Epidermal melanocyte (primary cell): ENCODE results near the gene HEPHL1.

Source experiments
- DNase-seq: peaks from one replicate; pipeline ENCODE4 v3.0.0; 2011; ENCODE audit warnings: low spot score; ENCODE audit not compliant: insufficient read length

Gene HEPHL1

DNA sequence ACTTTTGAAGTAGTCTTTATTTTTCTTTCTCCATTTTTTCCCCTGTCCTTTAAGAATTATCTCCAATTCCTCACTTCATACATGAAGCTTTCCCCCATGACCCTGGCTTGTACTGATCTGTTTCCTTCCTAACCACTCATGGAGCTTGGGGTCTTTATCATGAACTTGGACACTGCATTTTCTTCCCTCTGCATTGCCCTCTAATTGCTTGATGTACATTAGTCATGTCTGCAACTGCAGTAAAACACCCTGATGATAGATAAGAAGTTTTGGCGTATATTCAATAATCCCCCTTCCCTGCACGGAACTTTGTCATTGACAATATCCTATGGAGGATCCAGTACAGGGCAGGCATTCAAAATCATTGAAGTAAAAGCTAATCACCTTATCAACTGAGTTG is 3.4 kb downstream of the HEPHL1 start:
- no peak for DNase-seq

DNA sequence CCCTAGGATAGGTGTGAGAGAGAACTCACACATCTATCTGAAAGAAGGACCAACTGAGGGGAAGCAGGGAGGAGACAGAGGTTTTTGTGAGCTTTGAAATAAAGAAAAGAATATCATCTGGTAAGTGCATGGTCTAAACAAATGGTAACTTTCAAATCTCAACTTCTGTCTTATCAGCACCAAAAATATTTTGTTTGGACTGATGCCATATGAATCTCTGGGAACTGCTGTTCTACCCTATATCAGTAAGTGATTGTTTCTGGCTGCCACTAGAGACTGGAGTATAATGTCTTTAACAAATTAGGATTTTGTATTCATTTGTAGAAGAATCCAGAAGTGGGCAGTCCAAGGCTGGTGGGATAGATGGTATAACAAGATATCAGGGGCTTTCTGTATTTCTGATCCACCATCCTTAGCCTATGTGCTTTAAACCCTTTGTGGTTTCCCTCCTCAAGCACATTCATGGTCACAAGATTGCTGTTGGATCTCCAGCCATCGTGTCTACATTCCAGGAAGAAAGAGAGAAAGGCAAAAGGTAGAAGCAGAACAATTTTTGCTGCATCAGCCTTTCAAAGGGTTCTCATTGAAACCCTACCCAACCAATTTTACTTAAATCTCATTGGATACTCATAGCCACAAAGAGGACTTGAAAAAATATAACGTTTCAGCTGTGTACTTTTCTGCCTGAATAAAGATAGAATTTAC is 4.7 kb downstream of the HEPHL1 start:
- no peak for DNase-seq

- no peak for DNase-seq
Observed at GRCh38 chr11:94027210-94027609, 6.1 kb downstream of the HEPHL1 start.

DNA sequence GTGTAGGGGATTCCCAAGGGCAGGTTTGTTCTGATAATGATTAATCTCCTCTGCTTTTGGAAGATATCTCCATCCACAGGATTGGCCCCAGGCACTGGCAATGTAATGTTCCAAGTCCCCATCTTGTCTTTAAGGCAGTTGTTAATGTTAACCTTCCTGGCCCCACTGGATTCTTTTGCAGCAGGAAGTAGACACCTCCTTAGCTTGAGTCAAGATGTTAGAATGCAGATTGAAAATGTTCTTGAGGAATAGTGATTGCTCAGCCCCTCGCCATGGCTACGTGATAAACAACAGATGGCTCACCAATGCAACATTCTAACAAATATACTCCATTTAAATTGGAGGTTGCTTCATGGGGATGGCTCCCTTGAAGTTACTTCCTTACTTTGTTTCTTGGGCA is 7.3 kb downstream of the HEPHL1 start:
- DNase-seq: no peak

DNA sequence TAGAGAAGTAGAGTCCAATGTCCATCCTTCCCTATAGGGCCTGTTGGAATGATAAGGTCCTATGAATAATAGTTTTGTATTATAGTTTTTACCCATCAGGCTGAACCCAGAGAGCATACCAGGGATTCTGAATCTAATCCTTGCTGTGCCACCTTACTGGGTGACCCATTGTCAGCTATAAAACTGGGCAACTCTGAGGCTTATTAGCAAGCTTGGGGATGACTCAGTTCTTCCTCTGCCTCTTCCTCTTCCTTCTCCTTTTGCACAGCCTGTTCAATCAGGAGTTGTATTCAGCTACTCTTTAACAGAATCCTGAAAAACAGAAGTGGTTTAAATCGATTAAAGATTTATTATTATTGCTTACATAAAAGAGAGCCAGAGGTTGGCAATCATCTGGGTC is 8.9 kb downstream of the HEPHL1 start:
- DNase-seq: no peak

- DNase-seq: no peak
Observed at GRCh38 chr11:94031625-94032024, 10.5 kb downstream of the HEPHL1 start.

DNA sequence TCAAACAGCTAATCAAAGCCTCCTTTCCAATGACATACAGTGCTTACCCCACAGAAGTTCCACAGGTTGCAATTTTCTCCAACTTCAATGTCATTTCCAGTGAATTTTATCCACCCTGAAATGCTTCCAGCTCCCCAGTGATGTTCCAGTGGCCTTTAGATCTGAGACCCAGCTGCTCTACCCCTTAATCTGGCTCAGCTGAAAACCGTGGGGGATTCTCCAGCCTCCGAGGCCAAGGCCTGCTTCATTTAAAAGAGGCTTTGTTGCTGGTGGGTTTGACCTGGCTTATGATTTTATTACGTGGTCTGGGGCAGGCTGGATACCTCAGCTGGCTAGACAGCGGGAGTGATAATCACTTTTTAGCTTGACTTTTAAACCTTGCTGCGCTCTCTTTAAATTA is 10.9 kb downstream of the HEPHL1 start:
- no peak for DNase-seq

DNA sequence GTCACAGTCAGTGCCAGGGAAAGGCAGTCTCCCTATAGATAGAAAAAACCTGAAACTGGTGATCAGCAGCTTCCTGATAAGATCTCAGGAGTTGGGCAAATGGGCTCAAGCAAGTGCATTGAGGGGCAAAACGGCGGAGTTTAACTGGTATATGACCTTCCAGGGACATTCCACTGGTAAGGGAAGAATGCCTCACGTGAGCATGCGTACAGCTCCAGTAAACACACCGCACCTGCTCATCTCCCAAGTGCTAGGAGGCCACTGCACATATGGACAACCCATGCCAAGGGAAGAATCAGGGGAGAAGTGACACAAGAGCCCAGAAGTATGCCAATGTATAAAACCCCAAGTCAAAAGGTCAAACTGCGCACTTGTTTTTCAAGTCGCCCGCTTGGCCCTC is 11.6 kb downstream of the HEPHL1 start:
- no peak for DNase-seq

DNA sequence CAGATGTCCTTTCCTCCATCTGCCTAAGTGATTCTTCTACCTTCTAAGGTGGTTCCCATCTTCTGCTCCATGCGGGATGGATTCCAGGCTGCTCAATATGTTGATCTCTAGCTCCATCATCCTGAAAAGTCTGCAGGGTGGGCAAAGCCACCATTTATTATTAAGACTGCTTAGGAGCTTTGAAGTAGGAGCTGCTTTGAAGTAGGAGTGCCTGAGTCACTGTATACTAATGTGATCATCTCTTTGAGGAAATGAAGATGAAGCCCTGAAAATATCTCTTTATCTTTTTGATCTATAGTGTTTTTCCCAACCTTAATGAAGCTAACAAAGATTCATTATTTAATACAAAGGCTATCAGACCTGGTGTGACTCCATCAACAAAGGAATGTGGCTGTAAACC is 13.1 kb downstream of the HEPHL1 start:
- no peak for DNase-seq

DNA sequence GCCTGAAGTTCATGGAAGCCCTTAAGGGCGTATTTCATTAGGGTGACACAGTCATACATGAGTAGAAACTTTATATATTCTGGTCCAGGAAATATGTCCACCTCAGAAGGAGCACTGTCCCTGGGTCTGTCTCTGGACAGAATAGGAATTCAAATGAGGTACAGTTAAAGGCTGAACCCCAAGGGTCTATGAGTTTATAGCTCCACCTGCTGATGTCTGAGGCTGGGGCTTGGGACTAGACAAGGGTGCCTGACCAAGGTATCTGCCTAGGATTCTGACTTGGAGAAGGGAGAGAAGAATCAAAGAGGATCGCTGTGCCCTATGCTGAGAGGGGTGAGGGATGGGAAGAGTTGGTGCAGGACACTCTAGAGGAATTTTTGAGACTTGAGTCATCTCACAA is 14.9 kb downstream of the HEPHL1 start:
- DNase-seq: no peak

GRCh38 chr11:94043241-94043640 is 22.1 kb downstream of the HEPHL1 start:
- no peak for DNase-seq

DNA sequence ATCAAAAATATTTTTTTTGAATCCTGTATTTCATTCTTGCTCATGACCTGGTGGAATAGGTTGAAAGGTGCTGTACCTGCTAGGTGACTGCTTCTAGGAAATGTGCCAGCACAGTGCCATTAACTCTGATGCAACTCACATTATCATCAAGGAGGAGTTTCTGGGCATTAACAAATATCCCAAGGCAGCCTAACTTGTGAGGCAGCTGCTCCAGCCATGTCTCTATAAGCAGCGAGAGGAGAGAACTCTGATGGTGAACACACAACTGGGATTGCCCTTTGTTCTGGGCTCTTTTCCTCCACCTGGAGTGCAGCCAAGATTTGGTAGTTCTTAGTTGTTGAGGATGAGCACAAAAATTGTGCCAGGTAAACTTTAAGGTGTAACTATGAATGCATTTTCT is 25.6 kb downstream of the HEPHL1 start:
- DNase-seq: no peak

DNA sequence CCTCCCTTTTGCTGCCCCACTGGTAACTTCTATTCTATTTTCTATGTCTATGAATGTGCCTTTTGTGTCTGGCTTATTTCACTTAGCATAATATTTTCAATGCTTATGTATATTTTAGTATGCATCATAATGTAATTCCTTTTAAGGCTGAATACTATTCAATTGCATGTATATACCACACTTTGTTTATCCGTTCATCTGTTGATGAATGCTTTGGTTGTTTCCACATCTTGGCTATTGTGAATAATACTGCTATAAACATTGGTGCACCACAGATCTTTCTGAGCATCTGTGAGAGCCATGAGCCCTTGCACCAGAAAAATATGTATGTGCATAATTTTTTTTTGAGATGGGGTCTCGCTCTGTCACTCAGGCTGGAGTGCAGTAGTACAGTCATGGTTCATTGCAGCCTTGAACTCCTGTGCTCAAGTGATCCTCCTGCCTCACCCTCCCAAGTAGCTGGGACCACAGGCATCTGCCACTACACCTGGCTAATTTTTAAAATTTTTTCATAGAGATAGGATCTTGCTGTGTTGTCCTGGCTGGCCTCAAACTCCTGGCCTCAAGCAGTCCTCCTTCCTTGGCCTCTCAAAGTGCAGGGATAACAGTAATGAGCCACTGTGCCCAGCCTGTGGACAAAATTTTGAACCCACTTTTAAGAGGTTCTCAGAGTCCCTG is 27.0 kb downstream of the HEPHL1 start:
- DNase-seq: no peak

GRCh38 chr11:94049351-94049750 is 28.2 kb downstream of the HEPHL1 start:
- DNase-seq: no peak

- no peak for DNase-seq
Observed at GRCh38 chr11:94058630-94059029, 37.5 kb downstream of the HEPHL1 start.

DNA sequence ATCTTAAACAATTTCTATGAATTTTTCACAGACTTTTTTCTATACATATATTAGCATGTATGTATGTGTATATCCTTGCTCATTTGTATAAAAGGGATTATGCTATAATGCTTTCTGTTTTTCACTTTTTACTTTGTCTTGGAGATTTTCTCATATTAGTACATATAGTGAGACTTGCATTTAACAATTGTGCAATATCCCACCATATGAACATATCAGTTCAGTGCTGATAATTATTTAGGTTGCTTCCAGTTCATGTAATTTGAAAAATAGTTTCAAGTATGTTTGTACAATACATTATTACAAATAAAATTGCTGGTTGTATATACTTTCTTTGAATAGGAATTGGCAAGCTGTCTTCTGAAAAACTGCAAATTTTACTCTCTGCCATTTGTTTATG is 37.9 kb downstream of the HEPHL1 start:
- no peak for DNase-seq

GRCh38 chr11:94060401-94060800 is 39.2 kb downstream of the HEPHL1 start:
- DNase-seq: no peak

- no peak for DNase-seq
Observed at GRCh38 chr11:94062360-94062759, 41.2 kb downstream of the HEPHL1 start.

GRCh38 chr11:94066901-94067429 is 45.8 kb downstream of the HEPHL1 start:
- no peak for DNase-seq

DNA sequence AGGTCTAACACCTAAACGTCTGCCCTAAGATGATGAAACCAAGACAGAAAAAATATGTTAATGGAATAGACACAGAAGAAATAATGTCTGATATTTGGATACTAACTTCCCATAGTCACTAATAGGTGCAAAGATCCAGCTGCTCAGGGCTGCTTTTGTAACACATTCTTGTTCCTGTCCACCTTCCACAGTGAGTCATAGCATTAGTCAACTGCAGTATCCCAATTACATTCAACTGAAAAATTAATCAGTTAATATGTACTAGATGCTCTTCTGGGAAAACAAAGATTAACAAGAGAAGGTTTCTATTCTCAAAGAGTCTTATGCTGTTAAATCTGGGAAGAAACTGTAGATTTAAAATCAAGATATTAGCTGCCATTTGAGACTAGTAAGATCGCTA is 47.6 kb downstream of the HEPHL1 start:
- no peak for DNase-seq

- no peak for DNase-seq
Observed at GRCh38 chr11:94077552-94078293, 56.6 kb downstream of the HEPHL1 start.

DNA sequence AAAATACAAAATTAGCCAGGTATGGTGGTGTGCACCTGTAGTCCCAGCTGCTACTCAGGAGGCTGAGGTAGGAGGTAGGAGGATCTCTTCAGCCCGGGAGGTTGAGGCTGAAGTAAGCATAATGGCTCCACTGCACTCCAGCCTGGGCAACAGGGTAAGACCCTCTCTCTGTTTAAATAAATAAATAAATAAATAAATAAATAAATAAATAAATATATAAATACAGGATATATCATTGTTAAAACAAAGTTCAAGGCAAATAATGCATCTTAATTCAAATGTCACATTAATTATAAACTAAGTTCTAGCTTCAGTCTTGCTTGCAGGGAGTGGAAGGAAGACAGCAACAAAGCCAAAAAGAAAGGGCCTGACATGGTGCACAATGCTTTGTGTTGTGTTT is 63.0 kb downstream of the HEPHL1 start:
- DNase-seq: no peak
